K562 (cell line): ENCODE data around the gene NAT14. TPM values are rescaled to one million over a fixed set of nuclear protein-coding genes. Genes with fewer than 3 reads are reported as not detected.

Source experiments
- ATAC-seq: fragments of 200-7000 bp; cut with Tn5 transposase; 3 replicates; pipeline ENCODE4 v1.9.1; 2020; ENCODE audit warnings: moderate library complexity
- BruUV-seq: library from RNA; stranded (reverse); fragments of 400-500 nt; replicated peaks from 2 replicates; lab custom pipeline; 2021; lab: Mats Ljungman, UMichigan
- CTCF ChIA-PET: fragments of 300-600 bp; formaldehyde crosslinking; extraction: SDS; loops from one replicate; lab custom pipeline; 2021; ENCODE audit warnings: low intra/inter-chr PET ratio; lab: Yijun Ruan, JAX
- POLR2A ChIA-PET: fragments of 300-600, 350-650 bp; sonication (Branson Sonifier 250); formaldehyde crosslinking; extraction: SDS; loops from one replicate; lab custom pipeline; 2021; ENCODE audit warnings: antibody characterized with exemption, inconsistent platforms; lab: Yijun Ruan, JAX
- DNase-seq, 4 experiments: peaks; one replicate each; pipeline versions ENCODE4 v3.0.0 to v3.0.0-alpha.2; 2011 to 2018; ENCODE audit warnings: low spot score in 3 of 4, mixed read lengths in 3 of 4; ENCODE audit errors: extremely low read depth in 1 of 4
- FAIRE-seq: peaks from 2 replicates; lab custom pipeline; 2011; peaks lifted over from hg19 to GRCh38; lab: Jason Lieb, UNC
- H2AFZ ChIP-seq: 2 replicates; pipeline ENCODE4 v1.6.0; 2011; ENCODE audit warnings: low read depth, low read length, control low read depth, inconsistent platforms
- H3K27ac ChIP-seq: fragments of 200-600 bp; 3 replicates; pipeline ENCODE4 v1.8.0; 2011; ENCODE audit warnings: low read depth, mild to moderate bottlenecking, control low read depth, inconsistent platforms, low read length, moderate library complexity, mixed read lengths; ENCODE audit errors: extremely low read depth
- H3K27me3 ChIP-seq, 2 experiments: fragments of 300-600 bp in 1 of 2; 2 replicates in 1 of 2; 3 replicates in 1 of 2; pipeline versions ENCODE4 v1.6.0 to v1.8.0; 2011; ENCODE audit warnings: inconsistent platforms in 2 of 2, low read length in 2 of 2, mild to moderate bottlenecking in 1 of 2, mixed read lengths in 1 of 2, moderate library complexity in 1 of 2; ENCODE audit not compliant: control insufficient read depth in 2 of 2, insufficient read depth in 2 of 2
- H3K36me3 ChIP-seq: fragments of 300-600 bp; 3 replicates; pipeline ENCODE4 v1.8.0; 2011; ENCODE audit warnings: mild to moderate bottlenecking, low read length, inconsistent platforms; ENCODE audit not compliant: control insufficient read depth, insufficient read depth
- H3K4me1 ChIP-seq, 2 experiments: fragments of 200-600 bp in 1 of 2; replicated peaks in 1 of 2; 2 replicates in 1 of 2; 3 replicates in 1 of 2; pipeline versions ENCODE4 v1.5.1 to v1.8.0; 2011; ENCODE audit warnings: inconsistent platforms in 2 of 2, low read length in 2 of 2, mild to moderate bottlenecking in 1 of 2, mixed read lengths in 1 of 2, moderate library complexity in 1 of 2; ENCODE audit not compliant: control insufficient read depth in 2 of 2, insufficient read depth in 2 of 2
- H3K4me2 ChIP-seq: 2 replicates; pipeline ENCODE4 v1.6.1; 2011; ENCODE audit warnings: low read length, control low read depth, inconsistent platforms, mixed read lengths; ENCODE audit not compliant: insufficient read depth
- H3K4me3 ChIP-seq: fragments of 200-600 bp; sonication (generic), shearing (Covaris generic); 2 replicates; pipeline ENCODE4 v1.5.1; 2016; ENCODE audit warnings: control low read depth, inconsistent platforms
- H3K79me2 ChIP-seq: fragments of 200-600 bp; 3 replicates; pipeline ENCODE4 v1.8.0; 2011; ENCODE audit warnings: low read length, inconsistent platforms; ENCODE audit not compliant: control insufficient read depth, insufficient read depth
- H3K9ac ChIP-seq, 2 experiments: 2 replicates each; pipeline versions ENCODE4 v1.6.0 to v1.6.1; 2011; ENCODE audit warnings: low read depth in 2 of 2, low read length in 2 of 2, control low read depth in 1 of 2, inconsistent platforms in 1 of 2, mild to moderate bottlenecking in 1 of 2, mixed read lengths in 1 of 2; ENCODE audit not compliant: insufficient read depth in 1 of 2
- H3K9me1 ChIP-seq: one replicate; pipeline ENCODE4 v1.6.0; 2011; ENCODE audit warnings: inconsistent platforms, mild to moderate bottlenecking, low read length, moderate library complexity; ENCODE audit not compliant: control insufficient read depth, insufficient read depth
- H3K9me3 ChIP-seq: replicated peaks from 2 replicates; pipeline ENCODE4 v1.5.1; 2011; ENCODE audit warnings: low read depth, low read length, inconsistent platforms; ENCODE audit not compliant: control insufficient read depth, insufficient read depth
- H4K20me1 ChIP-seq: replicated peaks from 2 replicates; pipeline ENCODE4 v1.6.1; 2011; ENCODE audit warnings: low read length, inconsistent platforms, mixed read lengths; ENCODE audit not compliant: control insufficient read depth, insufficient read depth
- ATF1 ChIP-seq, 2 experiments: fragments of 450-650 bp in 1 of 2; IDR thresholded peaks; 2 replicates each; pipeline ENCODE4 v1.6.1; 2016; ENCODE audit warnings: missing compliant biosample characterization in 1 of 2, missing genetic modification characterization in 1 of 2
- CEBPB ChIP-seq: fragments of 450-650 bp; IDR thresholded peaks from 2 replicates; pipeline ENCODE4 v1.6.1; 2016; ENCODE audit warnings: missing genetic modification characterization, missing compliant biosample characterization
- CREM ChIP-seq: IDR thresholded peaks from 2 replicates; pipeline ENCODE4 v1.6.1; 2014; ENCODE audit warnings: antibody characterized with exemption, low read depth
- GABPB1 ChIP-seq: sonication (generic); formaldehyde crosslinking; IDR thresholded peaks from 2 replicates; pipeline ENCODE4 v1.8.0; 2022; ENCODE audit warnings: mild to moderate bottlenecking, missing genetic modification reagents
- MAZ ChIP-seq, 2 experiments: fragments of 450-650 bp in 1 of 2; sonication (generic) in 1 of 2; formaldehyde crosslinking; IDR thresholded peaks in 1 of 2; conservative IDR thresholded peaks in 1 of 2; 2 replicates each; pipeline versions ENCODE4 v1.4.0 to v1.5.0; 2020; ENCODE audit warnings: mild to moderate bottlenecking in 1 of 2, missing genetic modification reagents in 1 of 2
- NEUROD1 ChIP-seq: fragments of 150-350 bp; IDR thresholded peaks from 2 replicates; pipeline ENCODE4 v1.6.1; 2014; ENCODE audit warnings: borderline replicate concordance, low read length, low read depth; ENCODE audit not compliant: partially characterized antibody
- NFE2 ChIP-seq: IDR thresholded peaks from 2 replicates; pipeline ENCODE4 v1.6.1; 2014; ENCODE audit warnings: antibody characterized with exemption, low read depth
- PHF8 ChIP-seq: fragments of 200-600 bp; sonication (generic); IDR thresholded peaks from 2 replicates; pipeline ENCODE4 v1.6.1; 2012; ENCODE audit warnings: mixed run types, mild to moderate bottlenecking, inconsistent platforms, low read length, moderate library complexity, borderline replicate concordance
- RBFOX2 ChIP-seq: fragments of 200-400 bp; formaldehyde crosslinking; IDR thresholded peaks from 2 replicates; pipeline ENCODE4 v1.6.1; 2017; ENCODE audit warnings: low read depth, mild to moderate bottlenecking, low read length, moderate library complexity
- SMARCA4 ChIP-seq: fragments of 450-650 bp; IDR thresholded peaks from 2 replicates; pipeline ENCODE4 v1.6.1; 2016
- TARDBP ChIP-seq: fragments of 450-650 bp; IDR thresholded peaks from 2 replicates; pipeline ENCODE4 v1.6.1; 2016
- ZBTB17 ChIP-seq: fragments of 450-650 bp; formaldehyde crosslinking; IDR thresholded peaks from 2 replicates; pipeline ENCODE4 v1.4.0; 2020; ENCODE audit warnings: mild to moderate bottlenecking
- ZEB2 ChIP-seq: fragments of 450-650 bp; IDR thresholded peaks from 2 replicates; pipeline ENCODE4 v1.6.1; 2016
- ZNF263 ChIP-seq: sonication (generic); formaldehyde crosslinking; IDR thresholded peaks from 2 replicates; pipeline ENCODE4 v1.8.0; 2022; ENCODE audit warnings: mild to moderate bottlenecking, missing genetic modification reagents, borderline replicate concordance
- ZSCAN32 ChIP-seq: fragments of 450-650 bp; formaldehyde crosslinking; IDR thresholded peaks from 2 replicates; pipeline ENCODE4 v1.4.0; 2020; ENCODE audit warnings: mild to moderate bottlenecking, moderate library complexity
- WGBS: fragments of 100-300 bp; shearing (Covaris generic); methylation state at CpG from one replicate; pipeline ENCODE4 v1.1.6; 2016; ENCODE audit warnings: low coverage, mixed read lengths; ENCODE audit not compliant: insufficient coverage; ENCODE audit errors: missing lambda C conversion rate; 5-methylcytosine and 5-hydroxymethylcytosine counted together
- in situ Hi-C: fragments of 300-500 bp; cut with MboI; formaldehyde crosslinking; loops from 4 replicates; pipeline ENCODE4 v1.15.0; 2018; ENCODE audit warnings: inconsistent platforms, mixed read lengths
- intact Hi-C: fragments of 100-400 bp; cut with micrococcal nuclease; formaldehyde crosslinking; loops from 2 replicates; pipeline ENCODE4 v1.14.2; 2022
- polyA plus RNA-seq, 8 experiments: library from polyadenylated mRNA; depleted of rRNA in 4 of 8; stranded (reverse) in 5 of 8; unstranded in 3 of 8; fragments of >200 nt; fragmentation: Nextera tagmentation in 2 of 8; fragmentation: Illumina TruSeq in 1 of 8; extraction: Ambion mirVana in 2 of 8; extraction: Trizol in 1 of 8; gene quantifications; 2 replicates each; pipeline versions ENCODE4 v1.2.1 to v1.2.3, GENCODE V29; 2011 to 2014; ENCODE audit warnings: inconsistent platforms in 1 of 8, missing spikeins in 1 of 8
- total RNA-seq, 7 experiments: library from RNA; depleted of rRNA in 6 of 7; stranded (reverse); fragments of >200 nt in 6 of 7; fragmentation: Illumina TruSeq in 2 of 7; extraction: Trizol in 2 of 7; gene quantifications; 2 replicates each; pipeline versions ENCODE4 v1.2.1 to v1.2.3, GENCODE V29; 2011 to 2021; ENCODE audit warnings: low replicate concordance in 1 of 7
- TF ChIP-seq, protein P1 (sequence below): sonication (generic); formaldehyde crosslinking; IDR thresholded peaks from 2 replicates; pipeline ENCODE4 v1.8.0; 2022; ENCODE audit warnings: missing genetic modification reagents, mild to moderate bottlenecking, moderate library complexity, borderline replicate concordance
- TF ChIP-seq, protein P2 (sequence below): fragments of 200-800 bp; sonication (Bioruptor generic); IDR thresholded peaks from 2 replicates; pipeline ENCODE4 v1.6.1; 2017; ENCODE audit warnings: missing genetic modification characterization, missing compliant biosample characterization
- TF ChIP-seq, protein P3 (sequence below), 2 experiments: fragments of 250-450 bp in 1 of 2; fragments of 450-650 bp in 1 of 2; sonication (Bioruptor Pico) in 1 of 2; IDR thresholded peaks; 2 replicates each; pipeline versions ENCODE4 v1.6.1 to v1.8.0; 2016 to 2021; ENCODE audit warnings: mild to moderate bottlenecking in 2 of 2, moderate library complexity in 2 of 2, missing compliant biosample characterization in 1 of 2, missing genetic modification characterization in 1 of 2

Gene NAT14
- total and polyA plus RNA-seq, 9 of the 15 experiments (the other 6 are each of a cell fraction or from before 2014, with no cell fraction given) = 2.4 to 77.0 (median 26.7) TPM

DNA sequence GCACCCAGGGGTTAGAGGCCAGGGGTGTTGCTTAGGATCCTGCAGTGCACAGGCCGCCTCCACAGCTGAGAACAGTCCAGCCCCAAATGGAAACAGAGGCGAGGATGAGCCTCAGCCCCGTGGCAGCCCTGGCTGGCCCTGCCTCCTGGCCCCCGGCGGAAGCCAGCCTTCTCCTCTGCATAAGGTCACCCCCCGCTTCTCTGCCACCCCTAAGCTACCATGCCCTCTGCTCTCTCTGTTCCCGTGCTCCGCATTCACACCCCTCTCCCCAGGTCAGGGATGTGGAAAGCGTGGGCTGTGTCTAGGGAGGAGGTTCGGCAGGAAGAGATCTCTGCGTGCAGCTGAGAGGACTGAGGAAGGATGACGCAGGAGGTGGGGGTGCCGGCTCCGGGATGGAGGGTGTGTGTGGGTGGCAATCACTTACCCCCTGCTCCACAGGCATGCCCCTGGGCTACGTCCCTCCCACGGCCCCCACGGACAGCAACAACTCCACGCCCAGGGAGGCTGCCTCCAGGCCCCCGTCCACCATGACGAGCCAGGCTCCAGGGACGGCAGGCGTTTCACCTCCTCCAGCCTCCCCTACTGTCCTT is 9.3 kb downstream of the NAT14 start:
- in situ Hi-C loops = no loop called here
- H3K9me3 ChIP-seq = no peaks in the 10 kb centered on the region
- no peak overlapping the region; the same call in 2 of the 3 replicates for H3K27ac ChIP-seq
- WGBS = 16% methylated on average over 21 of the region's 22 CpGs
- peaks cover 0 to 4% of the 10 kb centered on the region in 2 experiments; a peak in 1 of 5 replicates for H3K27me3 ChIP-seq
- H4K20me1 ChIP-seq = no peaks in the 10 kb centered on the region
- H3K4me1 ChIP-seq = peaks cover 12 to 48% of the 10 kb centered on the region in 2 experiments
- peak overlapping the region; percentile 78 for H3K4me2 ChIP-seq
- H3K79me2 ChIP-seq = no peaks in the 10 kb centered on the region
- no TSS peak for BruUV-seq
- peak overlapping the region; percentile 22 for H3K4me3 ChIP-seq
- H3K9me1 ChIP-seq = no peaks in the 10 kb centered on the region
- H2AFZ ChIP-seq = peak overlapping the region; percentile 93
- DNase-seq (peak; percentile 61 to 82 (median 74)), FAIRE-seq (no peak), ATAC-seq (peak; percentile 64)
- intact Hi-C loops = no loop called here
- H3K36me3 ChIP-seq = no peaks in the 10 kb centered on the region
- ChIA-PET CTCF (no interaction called here), POLR2A (interaction anchor here (0.7 to 2.8 kb wide), 3 partner anchors 9 to 143 kb away, joined by 3 to 12 read pairs (median 11); partner anchors contain the start of gene NAT14)
- peak overlapping the region; percentile 38 to 74; a peak in 3 of 4 replicates for H3K9ac ChIP-seq
- TF ChIP-seq MAZ (CRISPR knock-in tag; conservative IDR thresholded peaks at IDR 0.05 in 1 of 2, IDR thresholded peaks at IDR 0.05 in 1 of 2) (peak; percentile 32 to 67; a peak in 3 of 4 replicates), ZEB2 (0 out of 2 replicates have a peak, but pooled peaks have one; percentile 13), NEUROD1 (no peak), NFE2 (peak; percentile 13; the same call in 1 of the 2 replicates), SMARCA4 (peak; percentile 32; the same call in 1 of the 2 replicates), RBFOX2 (0 out of 2 replicates have a peak, but pooled peaks have one; percentile 35), TARDBP (0 out of 2 replicates have a peak, but pooled peaks have one; percentile 55), ZBTB17 (CRISPR knock-in tag) (peak; percentile 98), ATF1 (CRISPR knock-in tag; IDR thresholded peaks at IDR 0.05) (no peak), ATF1 (tag; IDR thresholded peaks at IDR 0.05) (peak; percentile 77), CEBPB (tag) (no peak), PHF8 (peak; percentile 32; the same call in 1 of the 2 replicates), ZSCAN32 (CRISPR knock-in tag) (no peak), ZNF263 (peak; percentile 68; the same call in 1 of the 2 replicates), CREM (peak; percentile 92), GABPB1 (CRISPR knock-in tag) (0 out of 2 replicates have a peak, but pooled peaks have one; percentile 8)
- TF ChIP-seq, protein P1, sequence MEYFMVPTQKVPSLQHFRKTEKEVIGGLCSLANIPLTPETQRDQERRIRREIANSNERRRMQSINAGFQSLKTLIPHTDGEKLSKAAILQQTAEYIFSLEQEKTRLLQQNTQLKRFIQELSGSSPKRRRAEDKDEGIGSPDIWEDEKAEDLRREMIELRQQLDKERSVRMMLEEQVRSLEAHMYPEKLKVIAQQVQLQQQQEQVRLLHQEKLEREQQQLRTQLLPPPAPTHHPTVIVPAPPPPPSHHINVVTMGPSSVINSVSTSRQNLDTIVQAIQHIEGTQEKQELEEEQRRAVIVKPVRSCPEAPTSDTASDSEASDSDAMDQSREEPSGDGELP (CRISPR knock-in tag) = peak; percentile 69; the same call in 1 of the 2 replicates
- TF ChIP-seq, protein P2, sequence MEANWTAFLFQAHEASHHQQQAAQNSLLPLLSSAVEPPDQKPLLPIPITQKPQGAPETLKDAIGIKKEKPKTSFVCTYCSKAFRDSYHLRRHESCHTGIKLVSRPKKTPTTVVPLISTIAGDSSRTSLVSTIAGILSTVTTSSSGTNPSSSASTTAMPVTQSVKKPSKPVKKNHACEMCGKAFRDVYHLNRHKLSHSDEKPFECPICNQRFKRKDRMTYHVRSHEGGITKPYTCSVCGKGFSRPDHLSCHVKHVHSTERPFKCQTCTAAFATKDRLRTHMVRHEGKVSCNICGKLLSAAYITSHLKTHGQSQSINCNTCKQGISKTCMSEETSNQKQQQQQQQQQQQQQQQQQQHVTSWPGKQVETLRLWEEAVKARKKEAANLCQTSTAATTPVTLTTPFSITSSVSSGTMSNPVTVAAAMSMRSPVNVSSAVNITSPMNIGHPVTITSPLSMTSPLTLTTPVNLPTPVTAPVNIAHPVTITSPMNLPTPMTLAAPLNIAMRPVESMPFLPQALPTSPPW (CRISPR knock-in tag) = peak; percentile 48
- TF ChIP-seq, protein P3, sequence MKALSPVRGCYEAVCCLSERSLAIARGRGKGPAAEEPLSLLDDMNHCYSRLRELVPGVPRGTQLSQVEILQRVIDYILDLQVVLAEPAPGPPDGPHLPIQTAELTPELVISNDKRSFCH (CRISPR knock-in tag; IDR thresholded peaks at IDR 0.05) = no peak
- TF ChIP-seq, protein P3 (tag; IDR thresholded peaks at IDR 0.05) = 0 out of 2 replicates have a peak, but pooled peaks have one; percentile 37
